Activated naive CD8-positive, alpha-beta T cell treated with anti-CD3 and anti-CD28 coated beads, Interleukin-2, amount 50 U/mL, for 24 hours (primary cell): ENCODE measurements around the gene DGCR6L.
"Not testable (repeated sequence)": the region's sequence is repeated elsewhere in the genome, so short reads cannot be mapped to it uniquely, and the experiment has no call there.

Source experiments
- ATAC-seq: fragments of 150-1000 bp; cut with Tn5 transposase; one replicate; pipeline ENCODE4 v1.10.0; 2021
- DNase-seq: peaks from one replicate; pipeline ENCODE4 v3.0.0; 2021
- H3K27ac Mint-ChIP-seq: one replicate; pipeline ENCODE4 v1.8.0; 2021; ENCODE audit warnings: mild to moderate bottlenecking, mixed read lengths
- H3K27me3 Mint-ChIP-seq: one replicate; pipeline ENCODE4 v1.8.0; 2021; ENCODE audit warnings: mixed read lengths
- H3K36me3 Mint-ChIP-seq: one replicate; pipeline ENCODE4 v1.8.0; 2021; ENCODE audit warnings: low read depth, mixed read lengths
- H3K4me1 Mint-ChIP-seq: one replicate; pipeline ENCODE4 v1.8.0; 2021; ENCODE audit warnings: mixed read lengths
- H3K4me3 Mint-ChIP-seq: one replicate; pipeline ENCODE4 v1.8.0; 2021; ENCODE audit warnings: mild to moderate bottlenecking, moderate library complexity, mixed read lengths
- H3K9me3 Mint-ChIP-seq: one replicate; pipeline ENCODE4 v1.8.0; 2021; ENCODE audit warnings: mixed read lengths

DGCR6L gene

DNA sequence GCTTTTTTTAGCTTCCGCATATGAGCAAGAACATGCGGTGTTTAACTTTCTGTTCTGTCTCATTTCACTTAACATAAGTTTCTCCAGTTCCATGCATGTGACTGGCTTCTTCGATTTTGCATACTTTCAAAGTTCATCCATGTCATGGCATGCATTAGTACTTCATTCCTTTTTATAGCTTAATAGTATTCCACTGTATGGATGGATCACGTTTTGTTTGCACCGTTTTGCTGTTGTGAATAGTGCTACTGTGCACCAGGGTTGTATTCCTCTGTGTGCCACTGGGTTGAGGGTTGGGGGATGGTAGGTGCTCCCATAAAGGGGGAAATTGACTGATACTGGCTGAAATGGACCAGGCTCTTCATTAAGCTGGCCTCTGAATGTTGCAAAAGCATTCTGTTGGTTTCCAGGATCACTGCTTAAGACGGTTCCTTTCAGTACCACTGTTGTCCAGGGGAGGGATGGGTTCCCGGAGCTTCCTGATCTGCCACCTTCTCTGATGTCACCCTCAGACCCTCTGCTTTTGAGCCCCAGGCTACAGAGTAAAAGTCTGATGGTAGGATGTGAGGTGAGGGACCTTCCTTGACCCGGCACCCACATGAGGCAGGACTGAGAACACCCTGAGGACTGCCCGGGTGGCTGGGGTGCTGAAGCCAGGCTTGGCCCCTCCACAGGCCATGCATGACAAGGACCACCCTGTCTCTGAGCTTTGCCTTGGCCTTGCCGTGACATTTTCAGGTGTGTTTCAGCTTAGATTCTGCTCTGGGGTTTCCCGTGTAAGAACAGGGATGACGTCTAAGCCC lies 24.4 kb downstream of the DGCR6L start:
- no peak for ATAC-seq
- Mint-ChIP-seq H3K27ac (no peak overlapping the region), H3K4me1 (no peaks in the 10 kb centered on the region)

DNA sequence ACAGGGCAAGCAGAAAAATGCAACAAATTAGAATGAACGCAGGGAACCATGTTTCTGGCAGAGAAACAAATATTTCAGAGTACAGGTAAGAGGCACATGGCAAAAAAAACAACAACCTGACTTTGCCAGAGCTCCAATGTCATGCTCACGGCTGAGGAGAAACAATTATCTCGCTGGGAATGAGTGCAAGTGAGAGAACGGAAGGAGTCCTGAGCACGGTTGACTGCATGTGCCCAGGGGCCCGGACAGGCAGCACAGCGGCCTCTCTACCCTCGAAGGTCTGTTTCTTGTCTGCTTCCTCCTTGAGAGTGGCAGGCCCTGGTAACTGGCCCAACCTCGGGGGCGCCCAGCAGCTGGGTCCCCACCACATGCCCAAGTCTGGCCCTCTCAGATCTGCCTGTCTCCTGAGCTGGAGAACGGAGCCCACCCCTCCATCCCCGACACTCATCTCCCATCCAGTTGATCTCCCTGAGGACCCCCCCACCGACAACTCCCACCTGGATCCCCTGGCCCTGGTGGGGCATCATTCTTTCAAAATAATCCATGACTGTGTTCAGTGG lies 27.1 kb downstream of the DGCR6L start:
- Mint-ChIP-seq H3K4me1 (no peaks in the 10 kb centered on the region), H3K4me3 (no peak overlapping the region), H3K36me3 (no peaks in the 10 kb centered on the region), H3K27me3 (no peaks in the 10 kb centered on the region), H3K27ac (no peak overlapping the region), H3K9me3 (no peaks in the 10 kb centered on the region)
- DNase-seq, result no peak
- no peak for ATAC-seq

More for the DNA sequence above, 24.4 kb downstream of the DGCR6L start:
- Mint-ChIP-seq H3K4me3 (no peak overlapping the region), H3K9me3 (no peaks in the 10 kb centered on the region), H3K36me3 (no peaks in the 10 kb centered on the region), H3K27me3 (peaks cover under 1% of the 10 kb centered on the region)
- DNase-seq, result no peak

- H3K27me3 Mint-ChIP-seq, result no peaks in the 10 kb centered on the region
- no peak for ATAC-seq
- H3K4me1 Mint-ChIP-seq, result no peaks in the 10 kb centered on the region
- no peaks in the 10 kb centered on the region for H3K36me3 Mint-ChIP-seq
- H3K27ac Mint-ChIP-seq, result no peak overlapping the region
- no peaks in the 10 kb centered on the region for H3K9me3 Mint-ChIP-seq
- DNase-seq, result no peak
- no peak overlapping the region for H3K4me3 Mint-ChIP-seq
These were observed 27.8 kb downstream of the DGCR6L start for GRCh38 chr22:20292108-20292507.

DNA sequence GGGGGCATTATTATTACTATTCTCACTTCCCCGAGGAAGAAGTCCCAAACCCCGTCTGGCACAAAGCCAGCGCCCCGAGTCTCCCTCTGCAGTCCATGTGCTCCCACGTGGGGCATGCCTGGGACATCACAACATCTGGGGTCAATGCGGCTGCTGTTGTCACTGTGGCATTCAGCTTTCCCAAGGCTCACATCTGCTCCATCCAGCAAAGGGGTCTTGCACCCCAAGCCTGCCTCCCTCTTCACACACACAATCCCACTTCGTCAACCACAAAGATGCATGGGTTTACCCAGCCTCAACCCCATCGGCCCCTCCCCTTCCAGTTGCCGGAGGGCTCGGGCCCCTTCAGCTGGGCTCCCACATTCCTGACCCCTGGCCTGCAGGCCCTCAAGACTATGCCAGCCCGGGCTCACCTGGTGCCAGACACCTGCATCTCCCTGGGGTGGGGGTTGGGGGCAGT lies 28.2 kb downstream of the DGCR6L start:
- H3K27me3 Mint-ChIP-seq, result peaks cover 1% of the 10 kb centered on the region
- DNase-seq (no peak), ATAC-seq (no peak)
- no peaks in the 10 kb centered on the region for H3K36me3 Mint-ChIP-seq
- no peaks in the 10 kb centered on the region for H3K4me1 Mint-ChIP-seq
- no peaks in the 10 kb centered on the region for H3K9me3 Mint-ChIP-seq
- no peak overlapping the region for H3K27ac Mint-ChIP-seq
- H3K4me3 Mint-ChIP-seq, result no peak overlapping the region

- H3K27me3 Mint-ChIP-seq, result peaks cover 1% of the 10 kb centered on the region
- ATAC-seq, result no peak
- no peak overlapping the region for H3K4me3 Mint-ChIP-seq
- H3K4me1 Mint-ChIP-seq, result no peaks in the 10 kb centered on the region
- no peak overlapping the region for H3K27ac Mint-ChIP-seq
- H3K36me3 Mint-ChIP-seq, result no peaks in the 10 kb centered on the region
- H3K9me3 Mint-ChIP-seq, result no peaks in the 10 kb centered on the region
- no peak for DNase-seq
These were observed 28.6 kb downstream of the DGCR6L start for GRCh38 chr22:20291249-20291586.

- Mint-ChIP-seq H3K4me3 (no peak overlapping the region), H3K27me3 (peaks cover 1% of the 10 kb centered on the region)
- ATAC-seq, result no peak
These were observed 29.1 kb downstream of the DGCR6L start for GRCh38 chr22:20290578-20291248.

GRCh38 chr22:20290045-20290392 lies 29.8 kb downstream of the DGCR6L start:
- H3K27me3 Mint-ChIP-seq, result peaks cover 1% of the 10 kb centered on the region

More at GRCh38 chr22:20290578-20291248, 29.1 kb downstream of the DGCR6L start:
- no peaks in the 10 kb centered on the region for H3K36me3 Mint-ChIP-seq
- H3K9me3 Mint-ChIP-seq, result no peaks in the 10 kb centered on the region
- H3K4me1 Mint-ChIP-seq, result no peaks in the 10 kb centered on the region
- DNase-seq, result no peak
- H3K27ac Mint-ChIP-seq, result no peak overlapping the region

DNA sequence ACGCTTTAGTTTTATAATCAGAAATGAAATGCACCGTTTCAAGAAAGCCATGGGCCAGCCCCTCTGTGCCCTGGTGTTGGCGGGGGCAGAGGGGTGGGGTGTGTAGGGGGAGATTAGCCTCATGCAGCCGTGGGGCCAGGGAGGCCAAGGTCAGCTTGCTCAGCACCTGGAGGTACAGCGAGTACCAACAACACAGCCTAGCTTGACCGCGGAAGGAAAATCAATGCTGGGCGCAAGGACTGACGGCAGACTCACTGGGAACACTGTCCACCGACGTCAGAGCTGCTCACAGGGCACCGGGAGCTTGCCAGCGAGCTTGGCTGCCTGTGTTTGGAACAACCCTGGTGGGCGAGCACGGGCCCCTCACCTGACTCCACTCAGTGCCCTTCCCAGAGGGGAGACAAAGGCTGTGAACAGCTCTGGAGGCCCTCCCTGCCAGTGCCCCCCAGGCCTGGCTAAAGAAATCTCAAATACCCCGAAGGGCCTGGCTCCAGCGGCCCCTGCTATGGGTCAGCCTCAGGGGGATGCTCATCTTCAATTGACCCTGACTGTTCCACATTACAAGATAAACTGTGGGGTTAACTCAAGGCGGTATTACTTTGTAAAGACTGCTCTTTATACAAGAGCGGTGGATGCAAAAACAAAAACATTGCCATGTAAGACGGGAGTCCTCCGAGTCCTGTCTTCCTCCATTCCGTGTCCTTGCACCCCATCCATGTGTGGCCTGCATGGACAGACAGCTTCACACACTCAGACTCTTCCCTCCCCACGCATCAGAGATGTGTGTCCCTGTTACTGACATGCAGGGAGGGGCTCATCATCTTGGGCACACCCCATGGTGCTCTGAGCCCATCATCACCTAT lies 30.4 kb downstream of the DGCR6L start:
- H3K36me3 Mint-ChIP-seq, H3K27me3 Mint-ChIP-seq, H3K4me1 Mint-ChIP-seq, DNase-seq, ATAC-seq, H3K27ac Mint-ChIP-seq, H3K9me3 Mint-ChIP-seq, H3K4me3 Mint-ChIP-seq: not testable (repeated sequence)

More at GRCh38 chr22:20290045-20290392, 29.8 kb downstream of the DGCR6L start:
- Mint-ChIP-seq H3K9me3 (no peaks in the 10 kb centered on the region), H3K36me3 (no peaks in the 10 kb centered on the region), H3K4me3 (no peak overlapping the region), H3K27ac (no peak overlapping the region), H3K4me1 (no peaks in the 10 kb centered on the region)
- ATAC-seq, result no peak
- DNase-seq, result no peak

GRCh38 chr22:20286784-20287423 lies 33.0 kb downstream of the DGCR6L start:
- not testable (repeated sequence) for H3K27ac Mint-ChIP-seq, H3K36me3 Mint-ChIP-seq, H3K27me3 Mint-ChIP-seq, H3K4me3 Mint-ChIP-seq, H3K9me3 Mint-ChIP-seq, H3K4me1 Mint-ChIP-seq, ATAC-seq, DNase-seq

- not testable (repeated sequence) for DNase-seq, ATAC-seq, H3K4me3 Mint-ChIP-seq, H3K4me1 Mint-ChIP-seq, H3K27ac Mint-ChIP-seq, H3K27me3 Mint-ChIP-seq, H3K36me3 Mint-ChIP-seq, H3K9me3 Mint-ChIP-seq
These were observed 33.6 kb downstream of the DGCR6L start for GRCh38 chr22:20286312-20286660.

DNA sequence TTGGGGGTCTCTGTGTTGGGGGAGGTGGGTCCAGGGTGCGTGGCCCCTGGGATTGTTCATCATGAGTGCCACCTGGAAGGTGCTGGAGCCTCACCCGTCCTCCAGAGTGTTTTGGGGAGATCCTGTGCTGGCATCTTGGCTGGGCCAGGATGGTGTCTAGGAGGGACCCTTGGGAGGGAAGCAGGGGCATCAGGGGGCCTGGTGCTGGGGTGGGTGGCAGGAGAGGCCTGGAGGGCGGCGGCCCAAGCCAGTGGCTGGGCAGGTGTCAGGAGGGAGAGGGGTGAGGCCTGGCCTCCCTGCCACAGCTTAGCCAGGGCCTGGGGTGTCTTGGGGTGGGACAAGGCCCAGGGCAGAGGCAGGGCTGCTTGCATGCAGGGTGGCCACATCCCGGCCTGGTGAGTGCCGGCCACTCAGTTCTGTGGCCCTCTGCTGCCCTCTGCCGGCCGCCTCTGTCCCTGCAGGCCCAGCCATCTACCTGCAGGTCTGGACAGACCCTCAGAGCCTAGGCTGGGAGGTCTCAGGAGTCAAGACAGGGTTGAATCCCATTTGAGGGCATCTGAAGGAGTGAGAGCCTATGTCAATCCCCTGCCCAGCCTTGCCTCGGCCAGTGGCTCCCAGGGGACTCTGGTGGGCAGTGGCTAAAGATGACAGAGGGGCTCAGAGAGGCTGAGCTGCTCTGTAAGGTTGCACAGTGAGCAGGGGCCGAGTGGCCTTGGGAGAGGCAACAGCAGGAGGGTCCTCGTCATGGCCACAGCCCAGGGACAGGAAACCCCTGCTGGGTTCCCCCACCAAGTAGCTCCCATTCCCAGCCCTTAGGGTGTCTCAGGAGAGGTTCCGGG lies 34.2 kb downstream of the DGCR6L start:
- not testable (repeated sequence) for H3K4me3 Mint-ChIP-seq, H3K36me3 Mint-ChIP-seq, H3K9me3 Mint-ChIP-seq, H3K4me1 Mint-ChIP-seq, H3K27me3 Mint-ChIP-seq, H3K27ac Mint-ChIP-seq
- peak; percentile 75 for ATAC-seq
- peak; percentile 87 for DNase-seq

GRCh38 chr22:20284471-20285086 lies 35.3 kb downstream of the DGCR6L start:
- Mint-ChIP-seq H3K4me3 (no peak overlapping the region), H3K36me3 (no peaks in the 10 kb centered on the region), H3K4me1 (peaks cover 3% of the 10 kb centered on the region), H3K27ac (no peak overlapping the region), H3K9me3 (no peaks in the 10 kb centered on the region), H3K27me3 (peaks cover 1% of the 10 kb centered on the region)
- ATAC-seq, result no peak
- no peak for DNase-seq

DNA sequence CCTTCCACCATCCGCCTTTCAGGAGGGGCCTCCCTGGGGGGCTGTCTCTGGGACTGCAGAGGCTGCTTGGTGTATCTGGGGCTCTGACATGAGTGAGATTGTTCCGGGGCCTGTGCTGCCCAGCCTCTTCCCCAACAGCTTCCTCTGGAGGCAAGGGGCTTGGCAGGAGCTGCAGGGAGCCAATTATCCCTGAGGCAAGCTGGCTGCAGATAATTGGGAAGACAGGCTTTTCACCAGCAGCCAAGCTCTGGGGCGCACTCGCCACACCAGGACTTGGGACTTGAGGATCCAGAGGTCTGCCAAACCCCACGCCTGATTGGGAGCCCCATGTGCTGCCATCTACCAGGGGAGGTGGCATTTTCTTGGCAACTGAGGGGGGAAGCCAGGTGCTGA lies 36.2 kb downstream of the DGCR6L start:
- H3K9me3 Mint-ChIP-seq, result no peaks in the 10 kb centered on the region
- no peak for ATAC-seq
- peaks cover 5% of the 10 kb centered on the region for H3K4me1 Mint-ChIP-seq
- H3K27ac Mint-ChIP-seq, result no peak overlapping the region
- no peaks in the 10 kb centered on the region for H3K36me3 Mint-ChIP-seq
- no peak overlapping the region for H3K4me3 Mint-ChIP-seq
- no peak for DNase-seq
- peaks cover 1% of the 10 kb centered on the region for H3K27me3 Mint-ChIP-seq
